GM12878 (cell line): Measurements from ENCODE around the gene VPS54. TPM values are rescaled to one million over a fixed set of nuclear protein-coding genes. Genes with fewer than 3 reads are reported as not detected.

ENCODE experiments used
- GABPA ChIP-seq: IDR thresholded peaks from 2 replicates; pipeline ENCODE4 v1.6.1; 2014; ENCODE audit warnings: antibody characterized with exemption, low read depth, mild to moderate bottlenecking, inconsistent platforms
- MEF2B ChIP-seq: fragments of 450-650 bp; IDR thresholded peaks from 2 replicates; pipeline ENCODE4 v1.6.1; 2018; ENCODE audit warnings: mild to moderate bottlenecking, moderate library complexity; ENCODE audit not compliant: partially characterized antibody, poor library complexity, severe bottlenecking
- MYC ChIP-seq: IDR thresholded peaks from 2 replicates; pipeline ENCODE4 v1.6.1; 2011; ENCODE audit warnings: mild to moderate bottlenecking, low read length, moderate library complexity, inconsistent platforms; ENCODE audit not compliant: insufficient read depth, insufficient replicate concordance, insufficient read length, severe bottlenecking
- RELA ChIP-seq: fragments of 450-650 bp; IDR thresholded peaks from 2 replicates; pipeline ENCODE4 v1.8.0; 2014; ENCODE audit warnings: borderline replicate concordance; ENCODE audit not compliant: partially characterized antibody
- RUNX3 ChIP-seq: IDR thresholded peaks from 2 replicates; pipeline ENCODE4 v1.6.1; 2012; ENCODE audit warnings: low read length, inconsistent platforms
- ZBED1 ChIP-seq: IDR thresholded peaks from 2 replicates; pipeline ENCODE4 v1.6.1; 2016; ENCODE audit warnings: borderline replicate concordance
- ZBTB11 ChIP-seq: fragments of 450-650 bp; formaldehyde crosslinking; IDR thresholded peaks from 2 replicates; pipeline ENCODE4 v1.5.0; 2022; ENCODE audit warnings: mild to moderate bottlenecking, missing genetic modification characterization
- ZBTB40 ChIP-seq: fragments of 450-650 bp; IDR thresholded peaks from 2 replicates; pipeline ENCODE4 v1.6.1; 2016; ENCODE audit warnings: mild to moderate bottlenecking, moderate library complexity, borderline replicate concordance
- polyA plus RNA-seq, 11 experiments: library from polyadenylated mRNA; depleted of rRNA in 4 of 11; unstranded in 6 of 11; stranded (reverse) in 5 of 11; fragments of >200 nt; fragmentation: Nextera tagmentation in 4 of 11; fragmentation: Illumina TruSeq in 1 of 11; extraction: Ambion mirVana in 4 of 11; extraction: Trizol in 1 of 11; gene quantifications; 1 replicate in 1 of 11; 2 replicates in 10 of 11; pipeline versions ENCODE4 v1.2.1 to v1.2.3, GENCODE V29; 2011 to 2016; ENCODE audit warnings: inconsistent platforms in 2 of 11, missing spikeins in 2 of 11, low read depth in 1 of 11
- total RNA-seq, 4 experiments: library from RNA; depleted of rRNA in 3 of 4; stranded (reverse); fragments of >200 nt in 3 of 4; fragmentation: Illumina TruSeq in 1 of 4; extraction: Trizol in 1 of 4; gene quantifications; 2 replicates each; pipeline versions ENCODE4 v1.2.1 to v1.2.3, GENCODE V29; 2013 to 2021
- TF ChIP-seq, protein P1 (sequence below): fragments of 150-350 bp; IDR thresholded peaks from 2 replicates; pipeline ENCODE4 v1.6.1; 2016; ENCODE audit warnings: low read depth, low read length
- TF ChIP-seq, protein P2 (sequence below): IDR thresholded peaks from 2 replicates; pipeline ENCODE4 v1.6.1; 2012; ENCODE audit warnings: low read depth, low read length, improper control_type of control experiment

VPS54 gene
- total and polyA plus RNA-seq, 10 of the 15 experiments (the other 5 are each of a cell fraction or from before 2014, with no cell fraction given): 1.6 to 16.2 (median 9.3) TPM

DNA sequence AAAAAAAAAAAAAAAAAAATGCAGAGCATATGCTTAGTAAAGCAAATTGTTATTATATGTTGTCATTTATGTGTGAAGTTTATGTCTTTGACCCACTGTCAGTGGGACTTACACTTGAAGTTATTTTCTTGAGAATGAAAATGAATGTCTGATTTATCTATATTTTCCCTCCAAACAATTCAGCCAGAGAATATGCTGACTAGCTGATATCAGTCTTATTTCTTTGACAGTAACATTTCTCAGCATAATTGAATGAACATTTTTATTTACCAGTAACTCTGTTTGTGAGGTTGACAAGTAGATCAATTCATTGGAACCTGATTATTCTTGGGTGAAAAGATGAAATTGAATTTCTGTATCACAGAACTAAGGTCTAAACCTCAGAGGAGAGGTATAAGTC, 40.0 kb upstream of the VPS54 start (continued):
- no peak for TF ChIP-seq ZBTB40
- TF ChIP-seq RELA: no peak
- no peak for TF ChIP-seq MYC
- TF ChIP-seq RUNX3: no peak
- TF ChIP-seq GABPA: no peak
- TF ChIP-seq ZBED1: no peak
- no peak for TF ChIP-seq ZBTB11 (CRISPR knock-in tag)
- TF ChIP-seq MEF2B: no peak
- TF ChIP-seq, protein P1, sequence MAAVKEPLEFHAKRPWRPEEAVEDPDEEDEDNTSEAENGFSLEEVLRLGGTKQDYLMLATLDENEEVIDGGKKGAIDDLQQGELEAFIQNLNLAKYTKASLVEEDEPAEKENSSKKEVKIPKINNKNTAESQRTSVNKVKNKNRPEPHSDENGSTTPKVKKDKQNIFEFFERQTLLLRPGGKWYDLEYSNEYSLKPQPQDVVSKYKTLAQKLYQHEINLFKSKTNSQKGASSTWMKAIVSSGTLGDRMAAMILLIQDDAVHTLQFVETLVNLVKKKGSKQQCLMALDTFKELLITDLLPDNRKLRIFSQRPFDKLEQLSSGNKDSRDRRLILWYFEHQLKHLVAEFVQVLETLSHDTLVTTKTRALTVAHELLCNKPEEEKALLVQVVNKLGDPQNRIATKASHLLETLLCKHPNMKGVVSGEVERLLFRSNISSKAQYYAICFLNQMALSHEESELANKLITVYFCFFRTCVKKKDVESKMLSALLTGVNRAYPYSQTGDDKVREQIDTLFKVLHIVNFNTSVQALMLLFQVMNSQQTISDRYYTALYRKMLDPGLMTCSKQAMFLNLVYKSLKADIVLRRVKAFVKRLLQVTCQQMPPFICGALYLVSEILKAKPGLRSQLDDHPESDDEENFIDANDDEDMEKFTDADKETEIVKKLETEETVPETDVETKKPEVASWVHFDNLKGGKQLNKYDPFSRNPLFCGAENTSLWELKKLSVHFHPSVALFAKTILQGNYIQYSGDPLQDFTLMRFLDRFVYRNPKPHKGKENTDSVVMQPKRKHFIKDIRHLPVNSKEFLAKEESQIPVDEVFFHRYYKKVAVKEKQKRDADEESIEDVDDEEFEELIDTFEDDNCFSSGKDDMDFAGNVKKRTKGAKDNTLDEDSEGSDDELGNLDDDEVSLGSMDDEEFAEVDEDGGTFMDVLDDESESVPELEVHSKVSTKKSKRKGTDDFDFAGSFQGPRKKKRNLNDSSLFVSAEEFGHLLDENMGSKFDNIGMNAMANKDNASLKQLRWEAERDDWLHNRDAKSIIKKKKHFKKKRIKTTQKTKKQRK: no peak
- TF ChIP-seq, protein P2, sequence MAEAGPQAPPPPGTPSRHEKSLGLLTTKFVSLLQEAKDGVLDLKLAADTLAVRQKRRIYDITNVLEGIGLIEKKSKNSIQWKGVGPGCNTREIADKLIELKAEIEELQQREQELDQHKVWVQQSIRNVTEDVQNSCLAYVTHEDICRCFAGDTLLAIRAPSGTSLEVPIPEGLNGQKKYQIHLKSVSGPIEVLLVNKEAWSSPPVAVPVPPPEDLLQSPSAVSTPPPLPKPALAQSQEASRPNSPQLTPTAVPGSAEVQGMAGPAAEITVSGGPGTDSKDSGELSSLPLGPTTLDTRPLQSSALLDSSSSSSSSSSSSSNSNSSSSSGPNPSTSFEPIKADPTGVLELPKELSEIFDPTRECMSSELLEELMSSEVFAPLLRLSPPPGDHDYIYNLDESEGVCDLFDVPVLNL: no peak
